MG63 (cell line): ENCODE data around the gene ALG12. TPM values are rescaled to one million over a fixed set of nuclear protein-coding genes. Genes with fewer than 3 reads are reported as not detected.

Experiments
- DNase-seq: peaks from one replicate; pipeline ENCODE4 v3.0.0-alpha.2; 2020
- H3K27me3 ChIP-seq: fragments of 250-450 bp; sonication (Bioruptor Pico); 2 replicates; pipeline ENCODE4 v1.5.1; 2020; ENCODE audit warnings: mild to moderate bottlenecking, moderate library complexity
- H3K36me3 ChIP-seq: fragments of 250-450 bp; sonication (Bioruptor Pico); 2 replicates; pipeline ENCODE4 v1.5.1; 2020; ENCODE audit warnings: mild to moderate bottlenecking, moderate library complexity
- H3K4me3 ChIP-seq: fragments of 250-450 bp; sonication (Bioruptor Pico); 2 replicates; pipeline ENCODE4 v1.5.1; 2020; ENCODE audit warnings: mild to moderate bottlenecking, moderate library complexity
- H3K9me3 ChIP-seq: fragments of 250-450 bp; sonication (Bioruptor Pico); 2 replicates; pipeline ENCODE4 v1.5.1; 2020; ENCODE audit warnings: mild to moderate bottlenecking, moderate library complexity
- total RNA-seq: library from RNA; depleted of rRNA; stranded (reverse); fragments of >200 nt; shearing (Covaris generic); gene quantifications from 2 replicates; pipeline ENCODE4 v1.2.3, GENCODE V29; 2014; ENCODE audit warnings: low replicate concordance

ALG12 gene
- total RNA-seq, 1 experiment from 2014 or later, result 14.1 TPM

DNA sequence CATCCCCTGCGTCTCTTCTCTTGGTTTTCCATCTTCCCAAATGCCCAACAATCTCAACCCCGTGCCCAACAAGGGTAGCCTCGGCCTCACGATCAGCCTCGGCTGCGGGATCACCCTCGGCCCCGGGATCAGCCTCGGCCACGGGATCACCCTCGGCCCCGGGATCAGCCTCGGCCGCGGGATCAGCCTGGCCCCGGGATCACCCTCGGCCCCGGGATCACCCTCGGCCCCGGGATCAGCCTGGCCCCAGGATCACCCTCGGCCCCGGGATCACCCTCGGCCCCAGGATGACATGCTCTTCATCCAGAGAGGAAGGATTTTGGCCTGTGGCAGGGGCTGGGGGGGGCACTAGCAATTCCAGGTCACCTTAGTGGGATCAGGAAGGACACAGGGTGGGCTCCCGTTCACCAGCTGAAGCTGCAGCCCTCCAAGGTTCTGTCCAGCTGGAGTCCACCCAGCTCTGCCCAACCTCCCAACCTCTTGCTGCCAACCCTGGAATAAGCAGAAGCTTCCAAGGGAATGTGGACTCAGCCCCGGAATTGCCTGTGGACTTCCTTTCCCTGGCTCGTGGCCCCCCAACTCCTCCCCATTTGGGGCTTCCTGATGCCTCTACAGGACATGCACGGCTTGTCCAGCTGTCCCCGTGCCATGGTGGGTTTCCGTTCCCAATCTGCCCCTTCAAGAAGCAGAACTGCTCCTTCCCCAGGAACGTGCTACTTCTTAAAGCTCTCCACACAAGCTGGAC lies 6.2 kb downstream of the ALG12 start:
- Histone ChIP-seq H3K27me3 (no peaks in the 10 kb centered on the region), H3K36me3 (peaks cover 7% of the 10 kb centered on the region), H3K9me3 (no peaks in the 10 kb centered on the region), H3K4me3 (no peak overlapping the region)
- no peak for DNase-seq

DNA sequence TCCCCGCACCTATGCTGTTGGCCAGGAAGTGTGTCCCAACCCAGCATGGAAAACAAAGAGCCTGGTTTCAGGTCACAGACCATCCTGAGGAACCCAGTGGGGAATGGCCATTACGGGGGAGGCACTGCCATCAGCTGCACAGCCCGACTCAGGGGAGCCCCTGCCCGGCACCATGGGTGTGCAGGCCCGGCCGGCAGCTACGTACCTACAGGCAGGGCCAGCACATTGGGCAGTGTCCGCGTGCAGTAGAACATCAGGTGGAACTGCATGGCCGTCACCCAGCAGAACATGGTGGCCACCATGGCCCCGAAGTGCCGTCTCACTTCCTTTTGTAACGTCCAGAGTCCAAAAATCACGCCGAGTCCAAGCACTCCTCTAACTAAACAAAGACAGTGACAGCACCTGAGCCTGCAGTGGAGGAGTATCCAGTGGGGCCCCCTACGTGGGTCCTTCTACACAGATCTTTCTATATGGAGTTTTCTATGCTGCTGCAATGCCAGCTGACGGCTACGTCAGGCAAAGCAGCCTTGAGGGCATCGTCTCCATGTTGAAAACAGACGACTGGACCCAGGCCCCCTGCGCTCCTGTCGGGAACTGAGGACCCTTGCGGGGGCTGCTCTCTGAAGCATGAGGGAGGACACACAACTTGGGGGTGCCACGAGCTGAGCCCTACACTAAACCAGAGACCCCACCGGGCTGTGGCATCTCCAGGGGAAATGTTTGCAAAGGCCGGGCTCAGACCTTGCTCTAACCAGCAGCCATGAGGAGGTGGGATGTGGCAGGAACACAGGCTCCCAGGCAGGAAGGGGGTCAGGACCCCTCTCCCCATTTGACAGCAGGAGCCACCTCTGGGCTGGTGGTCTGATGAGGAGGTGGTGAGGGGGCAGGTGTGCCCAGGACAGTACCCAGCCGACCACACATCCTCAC lies 7.7 kb downstream of the ALG12 start:
- Histone ChIP-seq H3K36me3 (peaks cover 8% of the 10 kb centered on the region), H3K4me3 (no peak overlapping the region), H3K9me3 (no peaks in the 10 kb centered on the region), H3K27me3 (no peaks in the 10 kb centered on the region)
- no peak for DNase-seq

DNA sequence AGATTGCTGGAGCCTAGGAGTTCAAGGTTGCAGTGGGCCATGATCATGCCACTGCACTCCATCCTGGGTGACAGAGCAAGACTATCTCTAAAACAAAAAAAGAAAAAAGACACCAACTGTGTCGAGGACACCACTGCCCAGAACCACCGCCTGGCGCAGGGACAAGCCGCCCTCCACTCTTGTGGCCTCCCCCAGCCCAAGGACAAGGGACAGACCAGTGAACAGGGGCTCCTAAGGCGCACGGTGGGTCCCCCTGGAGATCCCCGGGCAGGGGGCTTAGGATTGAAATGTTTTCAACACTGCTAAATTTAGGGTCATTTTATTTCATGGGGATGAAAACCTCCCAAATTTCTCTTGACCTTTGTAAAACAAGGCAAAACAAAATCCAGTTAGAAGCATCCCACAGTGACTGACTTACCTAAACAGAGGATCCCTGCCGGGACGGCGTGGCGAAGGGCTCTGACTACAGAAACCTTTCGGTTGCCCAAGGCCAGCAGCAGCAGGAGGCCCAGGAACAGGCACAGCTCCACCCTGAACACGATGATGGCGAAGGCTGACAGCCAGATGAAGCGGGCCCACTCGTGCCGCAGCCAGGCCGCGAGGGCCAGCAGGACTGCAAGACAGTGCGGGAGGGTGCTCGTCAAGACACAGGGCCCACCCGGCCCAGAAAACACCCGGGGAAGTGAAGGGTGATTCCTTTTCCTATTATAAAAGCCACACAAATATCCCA lies 8.6 kb downstream of the ALG12 start:
- Histone ChIP-seq H3K4me3 (no peak overlapping the region), H3K36me3 (peaks cover 6% of the 10 kb centered on the region), H3K9me3 (no peaks in the 10 kb centered on the region), H3K27me3 (no peaks in the 10 kb centered on the region)
- no peak for DNase-seq

DNA sequence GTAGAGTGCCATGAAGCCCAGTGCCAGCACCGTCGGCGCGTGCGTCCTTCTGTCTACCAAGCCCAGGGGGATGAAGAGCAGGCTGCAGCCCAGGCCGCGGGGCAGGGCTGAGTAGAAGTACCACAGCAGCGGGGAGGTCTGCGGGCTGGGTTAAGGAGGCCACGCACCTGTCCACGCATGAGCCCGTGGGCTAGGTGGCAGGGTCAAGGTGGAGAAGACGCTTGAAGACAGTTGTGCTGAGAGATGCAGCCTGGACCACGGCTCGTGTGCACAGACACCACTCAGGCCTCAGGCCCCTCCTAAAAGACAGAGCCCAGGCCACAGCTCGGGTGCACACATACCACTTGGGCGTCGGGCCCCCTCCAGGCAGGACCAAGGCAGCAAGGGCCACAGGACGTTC lies 10.4 kb downstream of the ALG12 start:
- peaks cover 13% of the 10 kb centered on the region for H3K36me3 ChIP-seq
- H3K27me3 ChIP-seq, result no peaks in the 10 kb centered on the region
- DNase-seq, result no peak
- H3K9me3 ChIP-seq, result no peaks in the 10 kb centered on the region
- no peak overlapping the region for H3K4me3 ChIP-seq

DNA sequence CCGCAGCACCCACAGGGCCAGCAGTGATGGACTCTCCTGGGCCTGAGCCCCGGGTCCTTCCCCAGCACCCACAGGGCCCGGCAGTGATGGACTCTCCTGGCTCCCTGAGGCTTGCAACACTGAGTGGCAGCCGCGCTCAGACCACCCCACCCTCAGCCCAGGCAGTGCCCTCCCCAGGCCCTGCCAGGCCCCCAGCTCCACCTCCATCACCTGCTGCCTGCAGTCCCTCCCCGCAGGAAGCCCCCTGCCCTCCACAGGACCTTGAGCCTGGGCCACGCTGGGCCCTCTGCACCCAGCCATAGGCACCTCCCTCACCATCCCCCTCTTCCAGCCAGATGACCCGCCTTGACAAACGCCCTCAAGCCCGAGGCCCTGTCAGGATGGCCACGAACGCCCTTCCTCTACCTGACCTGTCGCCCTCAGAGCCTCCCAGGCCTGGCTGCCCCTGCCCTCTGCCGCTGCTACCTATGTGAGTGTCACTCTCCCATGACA lies 11.4 kb downstream of the ALG12 start:
- Histone ChIP-seq H3K9me3 (no peaks in the 10 kb centered on the region), H3K27me3 (no peaks in the 10 kb centered on the region), H3K36me3 (peaks cover 13% of the 10 kb centered on the region), H3K4me3 (no peak overlapping the region)
- DNase-seq, result no peak

DNA sequence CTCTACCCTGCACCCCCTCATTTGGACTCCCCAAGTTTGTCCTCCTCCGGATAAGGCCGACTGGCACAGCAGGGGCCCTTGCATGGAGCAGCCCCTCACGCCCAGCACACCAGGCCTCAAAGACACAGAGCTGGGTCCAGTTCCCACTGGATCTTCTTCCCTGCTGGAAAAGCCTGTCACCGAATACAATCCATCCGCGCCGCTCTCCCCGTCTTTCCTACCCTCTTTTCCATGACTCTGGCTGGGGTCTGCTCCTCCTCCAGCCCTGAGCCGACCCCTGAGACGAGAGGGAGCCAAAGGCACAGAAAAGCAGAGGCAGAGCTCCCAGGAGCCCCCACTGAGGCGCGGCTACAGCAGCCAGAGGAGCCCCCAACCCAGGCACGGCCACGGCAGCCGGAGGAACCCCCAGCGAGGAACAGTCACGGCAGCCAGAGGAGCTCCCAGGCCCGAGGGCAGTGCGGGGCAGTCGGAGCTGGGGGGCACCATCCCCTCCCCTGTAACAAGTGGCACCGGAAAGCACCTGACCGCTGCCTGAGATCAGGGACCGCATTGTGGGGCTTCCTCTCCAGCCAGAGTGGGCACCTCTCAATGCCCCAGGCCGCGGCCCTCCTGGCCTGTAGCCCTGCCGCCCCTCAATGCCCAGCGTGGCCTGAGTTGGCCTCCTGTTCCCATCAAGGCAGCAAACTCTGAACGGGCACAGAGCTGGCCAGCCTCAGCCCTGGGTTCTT lies 12.0 kb downstream of the ALG12 start:
- no peak for DNase-seq
- no peaks in the 10 kb centered on the region for H3K27me3 ChIP-seq
- no peaks in the 10 kb centered on the region for H3K9me3 ChIP-seq
- H3K4me3 ChIP-seq, result no peak overlapping the region
- H3K36me3 ChIP-seq, result peaks cover 13% of the 10 kb centered on the region

DNA sequence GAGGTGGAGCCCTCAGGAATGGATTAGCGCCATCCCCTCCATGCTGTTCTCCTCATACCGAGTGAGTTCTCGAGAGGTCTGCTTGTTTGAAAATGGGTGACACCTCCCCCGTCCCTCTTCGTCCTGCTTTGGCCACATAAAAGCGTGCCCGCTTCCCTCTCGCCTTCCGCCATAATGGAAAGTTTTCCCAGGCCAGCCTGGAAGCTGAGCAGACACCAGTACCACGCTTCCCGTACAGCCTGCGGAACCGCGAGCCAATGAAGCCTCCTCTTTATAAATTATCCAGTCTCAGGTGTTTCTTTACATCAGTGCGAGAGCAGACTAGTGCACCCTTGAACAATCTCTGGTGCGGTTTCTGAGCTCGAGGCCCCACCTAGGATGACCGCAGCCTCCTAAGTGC lies 12.8 kb downstream of the ALG12 start:
- Histone ChIP-seq H3K4me3 (no peak overlapping the region), H3K9me3 (no peaks in the 10 kb centered on the region), H3K36me3 (peaks cover 13% of the 10 kb centered on the region), H3K27me3 (no peaks in the 10 kb centered on the region)
- no peak for DNase-seq

DNA sequence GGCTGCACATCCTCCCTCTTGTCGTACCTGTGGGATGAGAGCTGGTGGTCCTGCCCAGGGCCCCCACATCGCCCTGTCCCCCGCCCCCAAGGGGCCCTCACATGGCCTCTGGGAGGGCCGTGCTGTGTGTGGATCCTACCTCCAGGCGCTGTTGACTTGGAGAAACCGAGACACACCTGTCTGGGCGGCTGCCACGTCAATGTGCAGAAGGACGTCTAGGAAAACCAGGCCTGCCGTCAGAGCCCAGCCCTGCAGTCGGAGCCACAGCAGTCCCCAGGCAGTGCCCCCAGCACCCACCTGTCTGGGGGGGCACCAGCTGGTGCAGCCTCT lies 14.2 kb downstream of the ALG12 start:
- H3K27me3 ChIP-seq, result no peaks in the 10 kb centered on the region
- no peak overlapping the region for H3K4me3 ChIP-seq
- no peak for DNase-seq
- H3K9me3 ChIP-seq, result no peaks in the 10 kb centered on the region
- peaks cover 13% of the 10 kb centered on the region for H3K36me3 ChIP-seq

DNA sequence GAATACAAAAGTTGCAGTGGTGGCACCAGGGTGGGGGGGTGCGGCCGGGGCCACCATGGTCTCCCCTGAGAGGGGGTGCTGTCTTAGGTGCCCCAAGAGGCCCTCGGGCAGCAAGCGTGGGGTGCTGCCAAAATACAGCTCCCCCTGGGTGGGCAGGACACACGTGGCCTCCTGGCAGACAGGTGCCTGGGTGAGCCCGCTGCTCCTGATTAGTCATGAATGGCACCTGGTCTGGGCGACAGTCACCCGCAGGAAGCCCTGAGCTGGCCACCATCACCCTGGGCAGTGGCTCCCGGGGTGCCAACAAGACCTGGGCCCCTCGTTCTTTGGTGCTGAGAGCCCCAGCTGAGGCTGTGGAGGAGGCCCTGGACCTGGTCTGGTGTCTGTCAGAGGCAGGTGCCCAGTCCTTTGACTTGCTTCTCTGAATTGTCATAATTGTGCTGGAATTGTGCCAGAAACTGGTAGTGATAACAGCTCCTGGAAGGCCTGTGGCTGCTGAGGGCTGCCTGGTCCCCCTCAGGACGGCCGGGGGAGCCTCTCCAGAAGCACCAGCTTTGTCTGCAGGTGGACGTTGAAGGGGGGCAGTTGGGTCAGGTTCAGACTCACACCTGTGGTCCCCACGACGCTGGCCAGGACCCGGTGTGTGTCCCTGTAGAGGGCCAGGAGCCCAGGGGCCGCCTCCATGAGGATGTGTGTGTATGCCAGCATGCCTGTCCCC lies 14.8 kb downstream of the ALG12 start:
- peaks cover 13% of the 10 kb centered on the region for H3K36me3 ChIP-seq
- DNase-seq, result no peak
- no peaks in the 10 kb centered on the region for H3K9me3 ChIP-seq
- no peak overlapping the region for H3K4me3 ChIP-seq
- no peaks in the 10 kb centered on the region for H3K27me3 ChIP-seq

DNA sequence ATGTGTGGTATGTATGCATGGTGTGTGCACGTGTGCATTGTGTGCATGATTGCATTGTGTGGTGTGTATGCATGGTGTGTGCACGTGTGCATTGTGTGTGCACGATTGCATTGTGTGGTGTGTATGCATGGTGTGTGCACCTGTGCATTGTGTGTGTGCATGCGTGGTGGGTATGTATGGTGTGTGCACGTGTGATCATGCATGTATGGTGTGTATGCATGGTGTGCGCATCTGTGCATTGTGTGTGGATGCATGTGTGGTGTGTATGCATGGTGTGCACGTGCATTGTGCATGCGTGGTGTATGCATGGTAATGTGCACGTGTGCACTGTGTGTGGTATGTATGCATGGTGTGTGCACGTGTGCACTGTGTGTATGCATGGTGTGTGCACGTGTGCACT lies 16.8 kb downstream of the ALG12 start:
- Histone ChIP-seq H3K36me3 (peaks cover 10% of the 10 kb centered on the region), H3K9me3 (no peaks in the 10 kb centered on the region), H3K4me3 (no peak overlapping the region), H3K27me3 (no peaks in the 10 kb centered on the region)
- no peak for DNase-seq

DNA sequence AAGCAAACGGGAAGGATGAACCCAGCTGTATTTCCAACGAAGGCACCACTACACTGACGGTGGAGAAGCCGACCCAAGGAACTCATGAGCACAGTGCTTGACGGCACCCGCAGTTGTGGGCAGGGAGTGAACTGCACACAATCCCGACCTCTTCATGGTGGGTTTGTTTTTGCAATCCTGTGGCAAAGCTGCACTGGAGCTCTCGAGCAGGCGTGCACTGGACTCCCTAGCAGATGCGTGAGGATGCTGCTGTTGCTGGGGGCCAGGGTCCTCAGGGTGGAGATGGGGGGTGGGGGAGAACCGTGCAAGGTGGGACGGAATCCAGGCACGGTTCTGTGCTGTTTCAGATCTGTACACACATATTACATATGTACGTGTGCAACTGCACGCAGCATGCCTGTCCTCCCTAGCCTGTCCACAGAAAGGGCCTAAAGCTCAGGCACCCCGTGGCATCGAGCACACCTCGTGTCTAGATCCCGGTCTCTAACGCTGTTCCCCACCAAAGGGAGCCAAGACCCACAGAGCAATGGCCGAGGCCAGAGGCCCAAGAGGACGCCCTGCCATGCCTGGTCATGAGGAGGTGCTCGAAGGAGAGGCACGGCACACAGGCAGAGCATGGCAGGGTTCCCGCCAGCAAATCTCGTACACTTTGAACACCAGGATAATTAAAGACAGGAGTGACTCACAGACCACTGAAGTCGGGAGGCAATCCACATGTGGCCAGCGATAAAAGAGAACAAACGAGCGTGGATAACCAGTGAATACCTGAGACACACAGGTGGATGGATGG lies 17.6 kb downstream of the ALG12 start:
- H3K9me3 ChIP-seq, result no peaks in the 10 kb centered on the region
- H3K4me3 ChIP-seq, result no peak overlapping the region
- peaks cover 10% of the 10 kb centered on the region for H3K36me3 ChIP-seq
- no peaks in the 10 kb centered on the region for H3K27me3 ChIP-seq
- DNase-seq, result no peak

DNA sequence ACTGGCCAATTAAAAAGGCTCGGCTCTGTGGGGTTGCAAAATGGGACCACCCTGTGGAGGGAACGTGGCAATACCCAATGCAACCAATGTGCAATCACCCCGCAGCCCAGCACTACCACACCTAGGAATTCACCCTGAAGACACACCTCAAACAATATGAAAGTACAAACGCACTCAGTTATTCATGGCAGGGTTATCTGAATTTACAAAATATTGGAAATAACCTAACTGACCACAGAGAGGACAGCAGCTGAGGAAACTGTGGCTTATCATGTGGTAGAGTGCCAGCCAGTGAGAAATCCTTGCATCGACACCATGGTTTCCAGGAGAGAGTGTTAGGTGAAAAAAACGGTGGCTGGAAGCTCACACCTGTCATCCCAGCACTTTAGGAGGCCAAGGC lies 18.7 kb downstream of the ALG12 start:
- H3K27me3 ChIP-seq, result no peaks in the 10 kb centered on the region
- no peak for DNase-seq
- peaks cover 10% of the 10 kb centered on the region for H3K36me3 ChIP-seq
- H3K9me3 ChIP-seq, result no peaks in the 10 kb centered on the region
- H3K4me3 ChIP-seq, result no peak overlapping the region

DNA sequence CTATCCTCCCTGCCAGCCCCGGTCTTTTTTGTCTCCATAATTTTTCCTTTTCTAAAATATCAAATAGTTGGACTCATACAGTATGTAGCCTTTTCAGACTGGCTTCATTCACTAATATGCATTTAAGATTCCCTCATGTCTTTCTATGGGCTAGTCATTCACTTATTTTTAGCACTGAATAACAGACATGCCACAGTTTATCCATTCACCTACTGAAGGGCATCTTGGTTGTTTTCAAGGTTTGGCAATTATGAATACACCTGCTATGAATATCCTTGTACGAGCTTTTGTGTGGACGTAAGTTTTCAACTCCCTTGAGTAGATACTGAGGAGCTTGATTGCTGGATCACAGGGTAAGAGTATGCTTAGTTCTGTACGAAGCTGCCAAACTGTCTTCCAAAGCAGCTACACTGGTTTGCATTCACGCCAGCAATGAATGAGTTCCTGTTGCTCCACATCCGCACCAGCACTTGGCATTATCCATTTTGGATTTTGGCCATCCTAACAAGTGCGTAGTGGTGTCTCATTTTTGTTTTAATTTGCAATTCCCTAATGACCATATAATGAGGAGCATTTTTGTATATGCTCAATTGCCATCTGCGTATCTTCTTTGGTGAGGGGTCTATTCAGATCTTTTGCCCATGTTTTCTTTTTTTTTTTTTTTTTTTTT lies 21.1 kb downstream of the ALG12 start:
- Histone ChIP-seq H3K27me3 (no peaks in the 10 kb centered on the region), H3K4me3 (no peak overlapping the region), H3K36me3 (peaks cover 19% of the 10 kb centered on the region), H3K9me3 (no peaks in the 10 kb centered on the region)
- no peak for DNase-seq

DNA sequence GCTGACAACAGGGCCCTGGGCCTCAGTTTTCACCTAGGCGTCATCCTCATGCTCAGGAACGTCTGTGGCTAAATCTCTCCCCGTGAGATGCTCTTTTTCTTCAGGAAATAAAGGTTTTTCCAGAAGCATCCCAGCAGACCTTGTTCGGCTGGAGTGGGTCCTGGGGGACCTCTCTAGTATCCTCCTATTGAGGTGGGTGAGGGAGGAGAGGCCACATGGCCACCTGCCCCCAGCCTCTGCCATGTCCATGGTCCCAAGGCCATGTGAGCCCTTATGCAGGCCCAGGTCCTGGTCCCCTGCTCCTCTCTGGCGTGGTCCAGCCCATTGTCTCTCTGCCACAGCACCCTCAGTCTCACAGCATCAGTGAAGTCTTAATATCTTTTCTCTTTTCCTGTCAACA lies 22.0 kb downstream of the ALG12 start:
- DNase-seq, result no peak
- peaks cover 22% of the 10 kb centered on the region for H3K36me3 ChIP-seq
- no peak overlapping the region for H3K4me3 ChIP-seq
- H3K9me3 ChIP-seq, result no peaks in the 10 kb centered on the region
- no peaks in the 10 kb centered on the region for H3K27me3 ChIP-seq
